IMR-90 (cell line): ENCODE data around the gene NUP42.

Experiments used
- CTCF ChIP-seq: conservative IDR thresholded peaks from 2 replicates; pipeline ENCODE4 v1.5.1; 2012; ENCODE audit warnings: mild to moderate bottlenecking, low read depth, low read length, improper control_type of control experiment
- MAFK ChIP-seq: IDR thresholded peaks from 2 replicates; pipeline ENCODE4 v1.6.1; 2012; ENCODE audit warnings: low read depth, low read length, improper control_type of control experiment
- RAD21 ChIP-seq: IDR thresholded peaks from 2 replicates; pipeline ENCODE4 v1.6.1; 2012; ENCODE audit warnings: low read length, improper control_type of control experiment

- no peak for TF ChIP-seq CTCF
- TF ChIP-seq RAD21: no peak
- TF ChIP-seq MAFK: no peak
Observed at GRCh38 chr7:23210506-23210905, 28.7 kb downstream of the NUP42 start.
